ENCODE results near the gene YDJC. TPM values are rescaled to one million over a fixed set of nuclear protein-coding genes. Genes with fewer than 3 reads are reported as not detected.
"Not testable (repeated sequence)": the region's sequence is repeated elsewhere in the genome, so short reads cannot be mapped to it uniquely, and the experiment has no call there.

YDJC gene
- polyA plus RNA-seq, 4 donors = 9.7 to 18.8 (median 12.6) TPM

DNA sequence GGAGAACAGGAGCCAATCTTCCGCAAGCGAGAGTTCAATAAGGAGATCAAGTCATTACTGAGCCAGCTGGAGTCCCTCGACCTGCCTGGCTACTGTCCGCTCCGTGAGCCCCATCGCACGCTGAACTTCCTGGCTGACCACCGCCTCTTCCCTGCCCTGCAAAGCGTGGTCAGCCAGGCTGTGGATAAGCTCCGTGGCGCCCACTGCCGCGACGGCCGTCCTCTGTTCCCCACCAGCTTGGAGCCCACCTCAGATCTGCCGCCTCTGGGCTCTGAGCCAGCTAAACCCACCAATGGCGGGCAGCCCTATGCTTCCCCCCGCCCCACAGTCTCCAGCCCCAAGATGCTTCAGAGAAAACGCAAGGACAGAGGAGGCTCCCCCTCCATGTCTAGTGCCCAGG lies 5.0 kb upstream of the YDJC start:
- no peak for DNase-seq (ENCODE audit: low read depth in 4 of 4, low spot score in 3 of 4)

DNA sequence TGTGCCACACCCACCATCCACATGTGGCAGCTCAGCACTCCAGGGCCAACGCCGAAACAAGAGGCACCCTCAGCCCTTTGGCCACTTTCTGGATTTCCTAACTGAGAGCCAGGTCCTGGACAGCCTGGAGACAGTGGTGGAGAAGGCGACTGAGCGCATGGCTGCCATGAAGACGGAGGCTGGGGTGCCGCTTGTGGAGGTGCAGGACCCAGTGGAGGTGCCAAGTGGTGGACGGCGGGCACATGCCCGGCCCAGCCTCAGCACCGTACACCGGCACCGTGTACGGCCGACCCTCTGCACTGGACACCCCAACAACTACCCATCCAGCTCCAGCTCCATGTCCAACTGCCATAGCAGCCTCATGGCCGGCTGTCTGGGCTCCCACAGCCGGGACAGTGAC lies 4.3 kb upstream of the YDJC start:
- DNase-seq (ENCODE audit: low read depth in 4 of 4, low spot score in 3 of 4) = no peak

DNA sequence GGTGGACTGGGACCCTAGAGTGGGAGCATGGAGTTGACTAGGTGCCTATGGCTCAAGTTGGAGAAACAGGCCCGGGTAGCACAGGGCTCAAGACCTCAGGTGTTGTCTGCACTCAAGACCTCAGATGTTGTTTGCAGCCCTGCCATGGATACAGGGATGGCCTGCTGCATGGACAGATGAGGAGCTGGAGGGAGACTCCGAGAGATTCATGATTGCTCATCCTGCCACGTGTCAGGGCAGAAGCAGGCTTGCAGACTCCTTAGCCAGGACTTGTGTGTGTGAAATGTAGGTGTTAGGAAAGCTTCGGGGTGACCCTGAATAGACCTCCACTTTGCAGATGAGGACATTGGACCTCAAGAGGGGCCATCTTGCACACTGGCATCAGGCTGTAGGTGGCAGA lies 3.7 kb upstream of the YDJC start:
- DNase-seq (ENCODE audit: low read depth in 4 of 4, low spot score in 3 of 4) = no peak

DNA sequence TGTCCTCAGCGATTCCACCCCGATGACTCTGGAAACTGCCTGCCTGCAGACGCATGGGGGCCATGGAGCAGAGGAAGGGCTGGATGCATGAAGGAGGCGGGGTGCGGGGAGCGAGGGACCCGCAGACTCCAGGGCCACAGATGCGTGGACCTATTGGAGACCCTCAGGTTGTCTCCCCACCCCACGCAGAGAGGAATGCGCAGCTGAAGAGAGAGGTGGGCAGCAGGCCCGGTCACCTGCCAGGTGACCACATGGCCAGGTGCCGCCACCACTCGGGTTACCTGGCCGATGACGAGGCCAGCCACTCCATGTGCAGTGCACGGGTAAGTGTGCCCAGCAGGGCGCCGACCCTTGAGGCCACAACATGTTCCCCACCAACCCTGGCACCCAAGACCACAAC lies 3.1 kb upstream of the YDJC start:
- no peak for DNase-seq (ENCODE audit: low read depth in 4 of 4, low spot score in 3 of 4)

DNA sequence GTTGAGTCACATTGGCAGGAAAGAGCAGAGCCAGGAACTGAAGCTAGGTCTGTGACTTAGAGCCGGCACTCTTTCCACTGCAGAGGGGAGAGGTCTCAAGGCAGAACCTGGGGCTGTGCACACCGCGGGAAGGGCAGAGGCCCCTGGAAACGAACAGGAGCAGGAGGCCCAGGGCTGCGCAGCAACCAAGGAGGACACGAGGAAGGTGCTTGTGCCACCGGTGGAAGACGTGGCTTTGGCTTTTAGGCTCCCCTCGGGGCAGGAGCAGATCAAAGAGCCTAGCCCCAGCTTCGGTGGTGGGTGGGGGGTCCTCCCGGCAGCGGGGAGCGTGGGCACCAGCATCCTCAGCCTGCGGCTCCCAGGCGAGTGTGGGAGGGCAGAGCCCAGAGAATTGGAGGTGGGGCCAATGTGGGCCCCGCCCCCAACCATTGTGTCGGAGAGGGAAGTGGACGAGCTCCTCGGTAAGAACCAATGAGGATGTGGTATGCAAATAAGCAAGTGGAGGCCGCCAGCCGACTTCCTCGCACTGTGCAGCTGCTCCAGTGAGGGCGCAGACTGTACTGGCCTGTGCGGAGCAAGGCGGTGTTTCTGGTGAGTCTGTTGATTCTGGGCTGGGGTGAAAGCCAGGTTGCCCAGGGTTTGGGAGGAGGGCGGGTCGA lies 2.5 kb upstream of the YDJC start, which contains the start of gene CCDC116:
CCDC116 (plus strand) TSS at position 524 of the 659 bp plus-strand sequence. CDS start 422 bp downstream, outside the sequence.
- no peak for DNase-seq (ENCODE audit: low read depth in 4 of 4, low spot score in 3 of 4)

DNA sequence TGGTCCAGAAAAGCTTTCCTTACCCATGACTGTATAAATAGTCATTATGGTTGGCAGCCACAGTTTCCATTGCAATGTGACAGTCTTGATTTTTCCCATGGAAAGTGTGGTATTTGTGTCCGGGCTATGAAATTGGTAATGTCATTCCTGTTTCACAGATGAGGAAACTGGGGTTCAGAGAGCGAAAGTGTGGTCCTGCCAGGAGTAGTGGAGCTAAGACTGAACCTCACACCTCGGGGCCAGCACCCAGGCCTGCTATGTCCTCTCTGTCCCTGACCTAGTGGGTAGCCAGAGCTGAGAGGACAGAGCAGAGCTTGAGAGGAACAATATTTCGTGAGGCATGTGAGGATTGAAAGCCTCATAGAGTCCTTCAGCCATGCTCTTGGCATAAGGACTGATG lies 1.2 kb upstream of the YDJC start:
- no peak for DNase-seq (ENCODE audit: low read depth in 4 of 4, low spot score in 3 of 4)

DNA sequence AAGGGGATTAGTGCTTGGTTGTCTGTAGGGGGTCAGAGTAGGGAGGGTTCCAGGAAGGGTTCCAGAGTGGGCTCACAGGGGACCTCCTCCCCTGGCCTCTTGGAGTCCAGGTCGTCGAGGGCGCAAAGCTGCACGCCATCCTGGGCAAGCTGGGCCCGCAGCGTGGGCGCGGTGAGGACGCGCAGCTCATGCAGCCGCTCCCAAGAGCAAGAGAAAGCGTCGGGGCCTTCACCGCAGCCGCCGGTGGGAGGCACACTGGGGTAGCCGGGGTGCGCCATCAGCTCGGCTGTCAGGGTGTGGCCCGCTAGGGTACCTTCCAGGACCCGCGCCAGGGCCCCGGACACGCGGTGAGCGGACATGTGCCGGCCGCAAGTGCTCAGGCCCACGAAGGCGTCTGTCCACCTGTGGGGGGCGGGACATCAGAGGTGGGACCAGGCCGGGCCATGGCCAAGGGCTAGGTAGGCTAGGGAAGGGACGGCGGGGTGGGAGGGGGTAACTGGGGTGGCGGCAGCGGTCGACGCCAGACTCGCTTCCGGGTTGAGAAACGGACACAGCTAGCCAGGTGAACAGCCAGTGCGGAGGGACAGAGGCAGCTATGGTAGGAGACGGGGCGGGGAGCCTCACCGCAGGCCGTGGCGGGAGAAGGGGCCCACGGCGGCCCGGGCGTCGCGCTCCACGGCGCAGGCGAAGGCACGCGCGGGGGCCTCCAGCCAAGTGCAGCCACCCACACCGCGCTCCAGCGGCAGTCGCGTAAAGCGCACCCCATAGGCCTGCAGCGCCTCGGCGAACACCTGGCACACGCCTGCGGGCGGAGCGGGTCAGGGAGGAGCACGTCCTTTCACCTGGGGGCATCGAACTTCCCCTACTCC lies 1.2 kb downstream of the YDJC start:
- no peak for DNase-seq (ENCODE audit: low read depth in 4 of 4, low spot score in 3 of 4)

DNA sequence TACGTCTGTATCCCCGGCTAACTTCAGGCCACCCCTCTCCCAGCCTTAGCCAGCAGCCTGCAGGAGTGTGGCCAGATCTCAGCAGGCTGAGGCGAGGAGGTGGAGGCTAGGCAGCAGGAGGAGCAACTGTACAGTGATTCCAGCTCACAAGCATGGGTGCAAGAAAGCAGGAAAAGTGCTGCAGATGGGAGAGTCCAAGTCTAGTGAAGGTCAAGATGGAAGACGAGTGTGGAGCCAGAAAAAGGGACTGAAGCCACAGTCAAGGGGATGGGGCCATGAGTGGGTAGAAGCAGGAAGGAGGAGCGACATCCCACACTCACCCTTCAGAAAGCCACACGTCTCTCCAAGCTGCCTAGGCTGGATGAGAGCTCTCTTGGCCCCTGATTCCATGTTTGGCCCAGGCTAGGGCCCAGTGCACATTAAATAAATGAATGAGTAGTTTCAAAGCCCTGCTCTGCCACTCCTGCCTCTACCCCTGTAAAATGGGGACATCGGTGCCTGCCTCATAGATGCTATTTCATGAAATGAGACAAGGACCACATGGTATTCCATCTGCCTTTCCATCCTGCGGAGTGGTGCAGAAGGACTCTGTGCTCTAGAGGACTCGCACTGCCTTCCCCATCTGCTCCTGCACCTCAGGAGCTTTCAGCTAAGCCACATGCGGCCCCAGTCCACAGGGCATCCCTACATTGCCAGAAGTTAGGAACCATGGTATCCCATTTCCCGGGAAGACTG lies 2.9 kb downstream of the YDJC start:
- no peak for DNase-seq (ENCODE audit: low read depth in 4 of 4, low spot score in 3 of 4)

DNA sequence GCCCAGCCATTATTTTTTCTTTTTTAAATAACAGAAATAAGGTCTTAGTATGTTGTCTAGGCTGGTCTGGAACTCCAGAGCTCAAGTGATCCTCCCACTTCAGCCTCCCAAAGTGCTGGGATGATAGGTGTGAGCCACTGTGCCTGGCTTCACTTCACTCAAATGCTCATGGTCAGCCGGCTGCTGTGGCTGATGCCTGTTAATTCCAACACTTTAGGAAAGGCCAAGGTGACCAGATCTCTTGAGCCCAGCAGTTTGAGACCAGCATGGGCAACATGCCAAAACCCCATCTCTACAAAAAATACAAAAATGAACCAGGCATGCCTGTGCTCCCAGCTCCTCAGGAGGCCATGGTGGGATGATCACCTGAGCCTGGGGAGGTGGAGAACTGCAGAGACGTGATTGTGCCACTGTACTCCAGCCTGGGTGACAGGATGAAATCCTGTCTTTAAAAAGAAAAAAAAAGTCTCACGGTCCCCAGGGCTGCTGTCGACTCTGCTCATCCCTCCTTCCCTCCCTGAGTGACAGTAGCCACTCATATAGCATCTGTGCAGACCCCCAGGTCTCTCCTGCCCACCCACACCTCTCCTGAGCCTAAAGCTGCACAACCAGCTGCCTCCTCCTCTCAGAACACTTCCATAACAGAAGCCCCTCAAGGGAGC lies 3.6 kb downstream of the YDJC start:
- DNase-seq (ENCODE audit: low read depth in 4 of 4, low spot score in 3 of 4) = no peak

DNA sequence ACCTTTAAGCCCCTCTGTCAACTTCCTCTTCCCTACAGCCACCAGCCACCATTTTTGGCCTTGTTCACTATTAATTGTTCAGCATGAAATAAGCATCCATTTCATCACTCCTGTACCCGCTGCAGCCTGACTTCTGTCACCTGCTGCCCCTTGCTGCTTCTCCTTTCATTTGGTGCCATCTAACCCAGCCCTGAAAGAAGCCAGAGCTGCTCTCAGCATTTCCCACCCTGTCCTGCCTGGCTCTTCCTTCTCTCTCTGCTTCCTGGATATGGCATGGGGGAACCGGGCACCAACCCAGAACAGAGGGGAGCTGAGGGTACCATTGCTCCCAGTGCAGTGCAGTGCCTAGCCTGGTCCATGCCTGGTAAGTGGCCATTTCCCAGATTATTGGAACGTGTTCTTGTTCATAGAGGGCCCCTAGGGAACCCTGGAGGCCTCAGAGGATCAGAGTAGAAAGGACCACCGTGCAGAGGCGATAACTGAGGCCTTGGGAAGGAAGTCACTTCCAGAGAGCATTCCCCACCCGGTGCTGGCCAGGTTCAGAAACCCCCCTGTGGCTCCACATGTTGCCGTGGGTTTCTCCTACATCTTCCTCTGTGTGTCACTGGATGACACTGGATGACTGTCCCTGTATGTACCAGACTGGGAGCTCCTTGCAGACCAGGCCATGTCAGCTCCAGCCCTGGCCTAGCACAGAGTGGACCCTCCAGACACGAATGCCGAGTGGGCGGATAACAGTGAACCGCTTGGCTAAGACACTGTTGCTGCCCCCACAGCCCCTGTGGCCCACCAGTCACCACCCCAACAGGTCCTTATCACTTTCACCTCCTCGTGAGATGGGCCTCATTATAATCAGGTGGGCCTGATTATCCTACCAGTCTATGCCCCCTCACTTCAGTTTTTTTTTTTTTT lies 4.7 kb downstream of the YDJC start:
- no peak for DNase-seq (ENCODE audit: low read depth in 4 of 4, low spot score in 3 of 4)

DNA sequence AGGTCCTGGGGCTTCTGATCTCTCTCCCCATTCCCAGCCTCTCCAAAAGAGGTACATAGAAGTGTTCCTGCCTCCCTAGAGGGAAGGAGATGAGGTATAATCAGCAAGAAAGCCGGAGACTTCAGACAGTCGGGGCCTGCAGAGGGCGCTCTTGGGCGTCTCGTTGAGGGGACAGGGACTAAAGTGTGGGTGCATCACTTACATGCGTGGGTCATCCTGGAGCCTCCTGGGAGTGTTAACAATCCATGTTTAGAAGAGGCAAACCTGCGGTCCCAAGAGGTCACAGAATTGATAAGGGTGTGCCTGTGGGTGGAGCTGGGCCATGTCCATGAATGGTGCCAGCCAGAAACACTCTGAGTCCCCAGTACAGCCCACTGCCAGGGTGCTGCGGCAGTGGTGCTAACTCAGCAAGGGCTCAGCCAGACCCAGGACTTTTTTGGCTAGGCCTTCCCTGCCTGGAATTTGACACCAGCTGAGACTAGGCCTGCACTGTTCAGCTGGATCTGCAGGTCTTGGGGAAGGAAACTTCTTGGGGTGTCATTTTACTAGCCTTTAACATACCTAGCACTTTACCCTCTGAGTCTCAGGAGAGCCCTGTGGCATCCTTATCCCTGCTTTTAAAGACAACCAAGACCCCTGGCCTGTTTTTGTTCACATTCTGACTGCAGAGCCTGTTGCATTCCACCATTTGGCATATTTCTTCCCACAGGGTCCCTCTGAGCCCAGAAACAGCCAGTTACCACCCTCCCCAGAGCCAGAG lies 5.5 kb downstream of the YDJC start:
- DNase-seq (ENCODE audit: low read depth in 4 of 4, low spot score in 3 of 4) = no peak

DNA sequence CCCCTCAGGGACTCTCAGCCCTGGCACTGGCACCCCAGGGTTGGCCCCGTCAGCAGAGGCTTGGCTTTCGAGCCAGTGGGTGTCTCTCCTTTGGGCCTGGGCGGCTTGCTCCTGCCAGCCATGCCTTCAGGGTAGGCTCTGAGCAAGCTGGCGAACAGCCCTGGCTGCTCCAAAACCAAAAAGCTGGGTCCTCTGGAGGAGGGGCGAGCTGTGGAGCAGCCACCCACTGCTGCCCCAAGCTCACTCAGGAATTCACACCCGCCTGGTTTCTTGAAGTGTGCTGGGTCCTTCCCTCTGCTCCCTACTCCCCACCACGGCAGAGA lies 6.2 kb downstream of the YDJC start:
- DNase-seq (ENCODE audit: low read depth in 4 of 4, low spot score in 3 of 4) = no peak

DNA sequence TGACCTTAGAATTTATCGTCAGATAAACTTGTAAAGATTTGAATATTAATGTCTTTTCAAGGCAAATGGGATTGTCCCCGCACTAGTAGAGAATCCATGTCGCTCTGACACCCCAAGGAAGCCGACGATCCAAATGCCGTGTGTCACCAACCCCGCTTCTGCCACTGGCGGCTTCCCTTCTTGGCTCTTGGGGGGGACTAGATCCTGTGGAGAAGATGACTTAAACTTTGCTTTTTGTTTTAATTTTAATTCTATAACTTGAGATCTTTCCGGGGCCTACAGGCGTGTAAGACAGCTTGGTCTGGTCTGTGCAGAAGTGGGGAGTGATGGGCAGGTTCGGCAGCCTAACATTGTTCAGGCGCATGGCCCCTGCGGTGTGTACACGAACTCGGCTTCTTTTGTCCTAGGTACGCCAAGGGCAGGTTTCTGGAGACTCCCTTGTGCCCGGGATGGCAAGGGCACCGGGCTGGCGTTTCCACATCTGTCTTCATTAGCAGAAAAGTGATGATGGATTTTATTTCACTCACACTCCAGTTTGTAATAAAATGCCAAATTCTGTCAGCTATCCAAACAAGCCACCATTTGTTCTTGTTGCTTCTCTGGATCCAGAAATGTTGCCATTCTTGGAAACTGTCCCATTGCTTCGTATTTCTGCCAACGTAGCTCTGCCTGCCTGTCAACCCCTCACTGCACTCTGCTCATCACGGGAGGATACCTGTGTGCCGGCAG lies 6.7 kb downstream of the YDJC start:
- DNase-seq (ENCODE audit: low read depth in 4 of 4, low spot score in 3 of 4) = no peak

DNA sequence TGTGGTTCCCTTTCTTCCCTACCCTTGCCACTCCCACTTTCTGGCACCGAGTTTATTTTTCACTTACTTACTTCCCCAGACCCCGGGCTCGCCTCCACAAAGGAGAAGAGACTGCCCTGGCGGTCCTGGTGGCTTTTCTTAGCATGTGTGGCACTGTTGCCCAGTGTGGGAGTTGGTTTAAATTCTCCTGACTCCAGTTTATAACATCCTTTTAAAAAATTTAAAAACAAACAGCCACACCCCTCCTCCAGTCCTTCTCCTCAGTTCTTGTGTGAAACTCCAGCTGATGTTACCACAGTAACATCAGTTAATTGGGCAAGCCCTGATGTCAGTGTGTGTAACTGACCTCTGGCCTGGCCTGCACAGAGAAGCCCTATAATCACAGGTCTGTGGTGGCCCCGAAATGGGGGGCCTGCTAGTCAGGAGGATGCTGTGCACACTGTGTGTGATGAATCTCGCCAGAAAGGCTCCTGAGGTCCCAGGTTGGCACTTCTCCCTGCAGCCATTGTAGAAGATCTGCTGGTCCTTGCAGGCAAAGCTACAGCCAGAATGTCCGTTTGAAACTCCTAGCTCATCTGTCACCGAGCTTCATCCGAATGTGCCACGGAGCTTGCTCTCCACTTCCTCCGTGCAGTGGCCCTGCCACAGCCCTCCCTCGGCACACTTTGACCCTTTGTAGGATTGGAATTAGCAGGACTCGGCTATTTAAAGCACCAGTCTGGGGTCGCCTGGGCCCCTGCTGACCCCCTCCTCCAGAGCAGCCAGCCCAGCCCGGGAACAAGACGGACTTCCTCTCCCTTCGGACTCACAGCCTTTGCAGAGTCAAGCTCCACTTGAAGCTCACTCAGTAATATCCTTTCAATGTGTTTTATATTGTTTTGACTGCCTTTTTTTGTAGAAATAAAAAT lies 7.6 kb downstream of the YDJC start:
- no peak for DNase-seq (ENCODE audit: low read depth in 4 of 4, low spot score in 3 of 4)

DNA sequence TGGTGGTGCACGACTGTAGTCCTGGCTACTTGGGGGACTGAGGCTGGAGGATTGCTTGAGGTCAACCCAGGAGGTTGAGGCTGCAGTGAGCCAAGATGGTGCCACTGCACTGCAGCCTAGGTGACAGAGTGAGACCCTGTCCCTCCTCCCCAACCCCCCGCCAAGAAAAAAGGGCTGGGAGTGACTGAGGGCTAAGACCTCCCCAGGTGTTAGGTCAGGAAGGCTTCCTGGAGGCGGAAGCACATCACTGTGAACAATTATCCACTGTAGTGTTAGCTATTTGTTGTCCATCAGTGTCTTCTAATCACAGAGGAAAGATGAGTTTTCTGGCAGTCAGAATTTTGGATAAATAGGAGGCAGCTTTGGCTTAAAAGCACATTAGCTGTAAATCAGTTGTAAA lies 8.8 kb downstream of the YDJC start:
- no peak for DNase-seq (ENCODE audit: low read depth in 4 of 4, low spot score in 3 of 4)

DNA sequence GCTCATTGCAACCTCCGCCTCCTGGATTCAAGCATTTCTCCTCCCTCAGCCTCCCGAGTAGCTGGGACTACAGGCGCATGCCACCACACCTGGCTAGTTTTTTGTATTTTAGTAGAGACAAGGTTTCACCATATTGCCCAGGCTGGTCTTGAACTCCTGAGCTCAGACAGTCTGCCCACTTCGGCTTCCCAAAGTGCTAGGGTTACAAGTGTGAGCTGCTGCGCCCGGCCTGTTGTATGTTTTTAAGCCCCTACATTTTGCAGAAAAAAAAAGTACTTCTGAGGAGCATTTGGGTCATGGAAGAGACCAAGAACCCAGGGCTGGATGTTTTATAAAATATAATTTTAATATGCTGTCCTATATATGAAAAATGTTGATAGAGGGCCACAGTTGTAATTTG lies 12.5 kb downstream of the YDJC start:
- not testable (repeated sequence) for DNase-seq (ENCODE audit: low read depth in 4 of 4, low spot score in 3 of 4)

DNA sequence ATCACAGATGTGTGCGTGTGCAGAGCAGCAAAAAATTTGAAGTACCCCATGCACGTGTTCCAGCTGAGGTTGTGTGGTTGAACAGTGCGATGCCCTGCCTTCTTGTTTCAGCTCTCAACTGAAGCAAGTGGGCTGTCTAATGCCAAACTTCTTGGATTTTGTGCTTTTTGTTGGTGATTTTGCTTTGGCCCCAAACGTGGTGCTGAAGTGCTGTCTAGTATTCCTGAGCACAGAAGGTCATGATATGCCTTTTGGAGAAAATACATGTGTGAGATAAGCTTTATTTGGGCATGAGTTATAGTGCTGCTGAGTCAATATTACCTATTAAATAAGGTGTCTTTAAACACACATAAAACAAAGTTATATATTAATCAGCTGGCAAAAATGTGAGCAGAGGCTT lies 14.1 kb downstream of the YDJC start:
- DNase-seq (ENCODE audit: low read depth in 4 of 4, low spot score in 3 of 4) = no peak
